HL-60/S4 treated with retinoic acid at 250 ng/mL for 4 days and 3 days (cell line): ENCODE data around the gene HBD.
"Not testable (repeated sequence)": the region's sequence is repeated elsewhere in the genome, so short reads cannot be mapped to it uniquely, and the experiment has no call there.

Source experiments
- in situ Hi-C: fragments of 300-500 bp; cut with MboI; formaldehyde crosslinking; loops from 2 replicates; pipeline ENCODE4 v1.7.0; 2022; ENCODE audit warnings: low sequenced_read_pairs

HBD gene

DNA sequence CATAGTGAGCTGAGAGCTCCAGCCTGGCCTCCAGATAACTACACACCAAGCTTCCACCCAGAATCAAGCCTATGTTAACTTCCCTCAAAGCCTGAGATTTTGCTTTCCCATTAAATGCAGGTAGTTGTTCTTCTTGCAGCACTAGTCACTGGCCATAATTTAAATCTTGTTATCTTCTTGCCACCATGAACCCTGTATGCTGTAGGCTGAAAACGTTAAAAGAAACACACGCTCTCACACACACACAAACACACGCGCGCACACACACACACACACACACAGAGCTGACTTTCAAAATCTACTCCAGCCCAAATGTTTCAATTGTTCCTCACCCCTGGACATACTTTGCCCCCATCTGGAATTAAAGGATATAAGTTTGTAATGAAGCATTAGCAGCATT, 19.2 kb upstream of the HBD start:
- in situ Hi-C loops: not testable (repeated sequence)

DNA sequence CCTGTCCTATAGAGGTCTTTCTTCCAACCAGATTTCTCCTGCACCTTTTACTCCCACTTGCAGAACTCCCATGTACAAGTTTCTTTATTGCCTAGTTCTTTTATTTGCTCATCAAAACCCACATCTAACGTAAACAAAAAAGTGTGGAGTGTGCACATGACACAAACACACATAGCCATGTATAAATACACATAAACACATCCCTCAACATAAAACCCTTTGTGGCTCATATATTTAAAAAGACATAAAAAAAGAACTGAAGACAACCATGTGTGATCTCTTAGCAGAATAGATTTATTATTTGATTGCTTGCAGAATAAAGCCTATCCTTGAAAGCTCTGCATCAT, 18.6 kb upstream of the HBD start:
- in situ Hi-C loops: no loop called here

DNA sequence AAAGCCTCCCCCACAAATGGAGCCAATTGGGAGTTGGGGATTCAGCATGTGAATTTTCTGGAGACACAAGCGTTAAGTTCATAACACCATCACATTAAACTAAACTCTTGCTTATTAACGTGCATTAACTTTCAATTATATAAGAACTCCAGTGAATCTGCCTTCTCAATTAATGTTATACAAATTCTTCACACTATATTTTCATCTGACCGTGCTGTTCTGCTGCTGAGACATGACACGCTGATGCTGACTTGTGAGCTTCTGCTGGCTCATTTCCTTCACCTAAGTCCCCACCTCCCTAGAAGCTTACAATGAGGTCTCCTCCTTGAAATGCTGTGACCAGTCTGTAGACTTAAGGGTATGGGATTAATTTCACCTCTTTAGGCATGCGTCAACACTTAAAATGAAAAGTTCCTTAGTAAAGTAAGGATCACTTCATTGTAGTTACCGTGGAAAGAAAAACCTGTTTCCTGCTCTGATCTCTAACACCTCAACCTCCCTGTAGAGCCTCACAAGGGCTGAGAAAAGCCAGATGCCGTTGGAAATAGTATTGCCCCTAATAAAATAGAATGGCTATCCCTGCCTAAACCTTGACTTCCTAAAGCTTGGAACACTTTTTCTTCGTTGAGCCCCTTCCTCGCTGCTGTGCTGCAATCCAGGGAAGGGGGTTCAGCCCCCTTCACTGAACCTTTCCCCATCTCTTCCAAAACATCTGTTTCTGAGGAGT, 18.1 kb upstream of the HBD start:
- in situ Hi-C loops: no loop called here

DNA sequence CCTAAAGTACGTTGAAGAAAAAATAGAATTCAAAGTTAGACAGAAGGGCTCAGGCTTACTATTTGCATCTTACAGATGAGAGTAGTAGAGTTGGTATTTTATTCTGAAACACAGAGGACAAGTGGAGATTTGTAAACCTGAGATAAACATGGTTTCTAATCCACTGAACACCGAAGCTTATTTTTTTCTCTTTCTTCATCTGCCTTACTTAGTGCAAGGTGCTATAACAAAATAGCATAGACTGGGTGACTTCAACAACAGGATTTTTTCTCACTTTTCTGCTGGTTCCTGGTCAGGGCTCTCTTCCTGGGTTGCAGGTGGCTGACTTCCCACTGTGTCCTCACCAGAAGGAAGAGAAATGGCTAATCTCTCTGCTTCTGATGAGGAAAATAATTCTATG, 17.5 kb upstream of the HBD start:
- in situ Hi-C loops: no loop called here

DNA sequence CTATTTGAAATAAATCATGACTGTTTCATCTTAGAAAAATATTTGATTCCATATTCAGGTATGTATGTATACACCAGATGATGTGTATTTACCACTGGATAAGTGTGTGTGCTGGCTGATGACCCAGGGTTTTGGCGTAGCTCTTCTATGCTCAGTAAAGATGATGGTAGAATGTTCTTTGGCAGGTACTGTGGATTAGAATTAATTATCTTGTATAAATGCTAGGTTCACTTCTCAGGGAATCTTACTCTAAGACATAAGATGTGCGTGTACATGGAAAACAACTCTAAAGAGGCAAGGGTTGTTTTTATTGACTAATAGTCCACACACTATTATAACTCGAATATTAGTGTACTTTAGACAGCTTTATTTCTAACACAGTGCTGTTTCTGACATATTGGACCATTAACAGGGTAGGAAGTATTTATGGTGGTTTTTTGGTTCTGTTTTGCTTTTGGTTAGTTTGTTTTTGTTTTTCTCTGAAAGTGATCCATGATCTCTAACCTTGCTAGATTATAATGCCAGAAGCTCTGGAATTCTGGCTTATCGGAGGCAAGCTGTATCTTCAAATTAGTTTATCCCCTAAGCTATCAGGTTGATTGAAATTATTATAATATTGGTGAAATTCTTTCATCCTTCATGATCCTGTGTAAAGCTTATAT, 16.4 kb upstream of the HBD start:
- in situ Hi-C loops: no loop called here

DNA sequence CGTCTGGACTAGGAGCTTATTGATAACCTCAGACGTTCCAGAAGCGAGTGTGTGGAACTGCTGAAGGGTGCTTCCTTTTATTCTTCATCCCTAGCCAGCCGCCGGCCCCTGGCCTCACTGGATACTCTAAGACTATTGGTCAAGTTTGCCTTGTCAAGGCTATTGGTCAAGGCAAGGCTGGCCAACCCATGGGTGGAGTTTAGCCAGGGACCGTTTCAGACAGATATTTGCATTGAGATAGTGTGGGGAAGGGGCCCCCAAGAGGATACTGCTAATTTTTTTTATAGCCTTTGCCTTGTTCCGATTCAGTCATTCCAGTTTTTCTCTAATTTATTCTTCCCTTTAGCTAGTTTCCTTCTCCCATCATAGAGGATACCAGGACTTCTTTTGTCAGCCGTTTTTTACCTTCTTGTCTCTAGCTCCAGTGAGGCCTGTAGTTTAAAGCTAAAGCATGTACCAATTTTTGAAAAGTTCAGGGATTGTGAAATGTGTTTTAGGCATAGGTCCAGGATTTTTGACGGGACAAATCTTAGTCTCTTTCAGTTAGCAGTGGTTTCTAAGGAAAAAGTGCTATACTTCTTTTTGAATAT, 15.6 kb upstream of the HBD start, which contains the start of gene HBG1:
Gene HBG1 (minus strand): TSS at position 51 of the 590 bp plus-strand sequence. CDS start 53 bp downstream, outside the sequence.
- in situ Hi-C loops: not testable (repeated sequence)

DNA sequence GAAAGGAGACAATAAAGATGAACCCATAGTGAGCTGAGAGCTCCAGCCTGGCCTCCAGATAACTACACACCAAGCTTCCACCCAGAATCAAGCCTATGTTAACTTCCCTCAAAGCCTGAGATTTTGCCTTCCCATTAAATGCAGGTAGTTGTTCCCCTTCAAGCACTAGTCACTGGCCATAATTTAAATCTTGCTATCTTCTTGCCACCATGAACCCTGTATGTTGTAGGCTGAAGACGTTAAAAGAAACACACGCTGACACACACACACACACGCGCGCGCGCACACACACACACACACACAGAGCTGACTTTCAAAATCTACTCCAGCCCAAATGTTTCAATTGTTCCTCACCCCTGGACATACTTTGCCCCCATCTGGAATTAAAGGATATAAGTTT, 14.2 kb upstream of the HBD start:
- in situ Hi-C loops: not testable (repeated sequence)

DNA sequence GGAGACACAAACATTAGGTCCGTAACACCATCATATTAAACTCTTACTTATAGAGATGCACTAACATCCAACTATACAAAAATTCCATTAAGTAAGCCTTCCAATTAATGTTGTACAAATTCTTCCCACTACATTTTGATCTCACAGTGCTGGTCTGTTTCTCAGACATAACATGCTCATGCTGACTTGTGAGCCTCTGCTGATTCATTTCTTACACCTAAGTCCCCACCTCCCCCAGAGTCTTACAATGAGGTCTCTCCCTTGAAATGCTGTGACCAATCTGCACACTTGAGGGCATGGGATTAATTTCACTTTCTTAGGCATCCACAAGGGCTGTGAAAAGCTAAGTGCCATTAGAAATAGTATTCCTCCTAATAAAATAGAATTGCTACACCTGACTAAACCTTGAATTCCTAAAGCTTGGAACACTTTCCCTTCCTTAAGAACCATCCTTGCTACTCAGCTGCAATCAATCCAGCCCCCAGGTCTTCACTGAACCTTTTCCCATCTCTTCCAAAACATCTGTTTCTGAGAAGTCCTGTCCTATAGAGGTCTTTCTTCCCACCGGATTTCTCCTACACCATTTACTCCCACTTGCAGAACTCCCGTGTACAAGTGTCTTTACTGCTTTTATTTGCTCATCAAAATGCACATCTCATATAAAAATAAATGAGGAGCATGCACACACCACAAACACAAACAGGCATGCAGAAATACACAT, 13.3 kb upstream of the HBD start:
- in situ Hi-C loops: no loop called here

DNA sequence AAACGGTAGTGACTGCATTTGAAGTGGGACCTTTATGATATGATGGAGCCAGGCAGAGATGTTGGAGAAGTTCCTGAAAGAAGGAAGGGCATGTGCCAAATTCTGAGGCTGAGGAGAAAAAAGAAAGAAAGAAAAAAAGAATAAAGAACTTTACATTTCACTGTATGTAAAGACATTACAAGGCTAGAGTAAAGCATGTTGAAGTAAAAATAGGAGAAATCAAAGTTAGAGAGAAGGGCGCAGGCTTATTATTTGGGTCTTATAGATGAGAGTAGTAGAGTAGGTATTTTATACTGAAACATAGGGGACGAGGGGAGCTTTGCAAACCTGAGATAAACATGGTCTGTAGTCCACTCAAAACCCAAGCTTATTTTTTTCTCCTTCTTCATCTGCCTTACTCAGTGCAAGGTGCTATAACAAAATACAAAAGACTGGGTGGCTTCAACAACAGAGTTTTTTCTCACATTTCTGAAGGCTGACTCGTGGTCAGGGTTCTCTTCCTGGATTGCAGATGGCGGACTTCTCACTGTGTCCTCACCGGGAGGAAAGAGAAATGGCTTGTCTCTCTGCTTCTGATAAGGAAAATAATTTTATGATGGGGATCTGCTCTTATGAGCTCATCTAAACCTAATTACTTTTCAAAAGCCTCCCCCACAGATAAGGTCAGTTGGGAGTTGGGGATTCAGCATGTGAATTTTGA, 12.6 kb upstream of the HBD start:
- in situ Hi-C loops: no loop called here

DNA sequence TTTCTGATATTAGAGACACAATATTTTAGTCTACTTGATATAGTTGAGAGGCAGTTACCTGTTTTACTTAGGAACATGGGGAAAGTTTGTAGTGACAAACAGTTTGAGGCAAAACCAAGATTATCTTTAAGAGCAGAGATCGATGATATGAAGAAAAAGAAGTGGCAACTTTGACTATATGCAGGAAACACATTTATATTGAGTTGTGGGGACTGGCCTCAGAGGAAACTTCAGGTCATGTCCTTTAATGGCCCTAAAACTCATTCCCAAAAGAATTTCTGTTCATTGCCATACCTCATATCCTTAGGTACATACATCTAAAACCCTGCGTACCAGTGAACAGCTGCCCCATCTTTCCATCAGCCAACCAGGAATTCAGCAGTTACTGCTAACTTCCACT, 10.9 kb upstream of the HBD start:
- in situ Hi-C loops: no loop called here

DNA sequence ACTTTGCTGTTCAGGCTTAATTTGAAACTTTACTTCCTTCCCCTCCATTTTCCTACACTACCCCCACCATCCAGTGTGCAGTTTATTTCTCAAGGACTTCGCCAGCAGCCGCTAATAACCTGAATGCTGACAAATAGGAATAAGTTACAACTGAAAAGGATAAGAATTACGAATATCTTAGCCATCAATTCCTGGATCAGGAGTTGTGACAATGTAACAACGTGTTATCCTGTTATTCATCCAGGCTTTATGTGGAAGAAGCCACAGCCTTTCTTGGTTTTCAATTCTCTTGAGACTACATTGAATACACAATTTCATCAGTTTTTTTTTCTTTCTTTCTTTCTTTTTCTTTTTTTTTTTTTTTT, 9.5 kb upstream of the HBD start:
- in situ Hi-C loops: no loop called here

DNA sequence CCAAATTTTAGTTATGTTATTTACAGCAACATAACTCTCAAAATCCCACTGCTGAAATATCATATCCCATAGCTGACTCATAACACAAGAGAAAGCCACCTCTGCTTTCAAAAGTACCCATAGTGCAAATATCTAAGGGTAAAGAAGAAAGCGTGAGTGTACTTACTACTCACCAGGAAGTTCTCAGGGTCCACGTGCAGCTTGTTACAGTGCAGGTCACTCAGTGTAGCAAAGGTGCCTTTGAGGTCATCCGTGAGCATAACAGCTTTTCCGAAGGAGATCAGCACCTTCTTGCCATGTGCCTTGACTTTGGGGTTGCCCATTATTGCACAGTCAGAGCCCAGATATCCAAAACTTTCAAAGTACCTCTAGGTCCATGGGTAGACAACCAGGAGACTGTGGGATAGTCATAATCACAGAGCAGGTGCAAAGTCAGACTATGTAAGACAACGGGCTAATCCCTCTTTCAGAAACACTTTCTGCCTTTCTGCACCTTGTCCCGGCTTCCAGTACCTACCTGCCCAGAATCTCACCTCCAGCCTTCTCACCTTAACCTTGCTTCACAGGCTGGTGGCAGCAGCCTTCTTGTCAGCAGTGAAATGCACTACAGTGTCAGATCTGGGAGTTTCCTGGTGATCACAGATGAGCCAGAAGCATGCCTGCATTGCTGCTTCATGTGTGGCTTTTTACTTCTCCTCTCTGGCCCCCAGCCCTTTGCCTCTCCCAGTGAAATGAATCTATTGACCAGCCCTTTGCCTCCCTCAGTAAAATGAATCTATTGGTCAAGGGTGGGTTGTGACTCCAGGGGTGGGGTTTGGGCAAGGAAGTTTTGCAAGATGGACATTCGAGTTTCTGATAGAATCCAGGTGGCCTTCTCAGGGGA, 8.9 kb upstream of the HBD start:
- in situ Hi-C loops: no loop called here

DNA sequence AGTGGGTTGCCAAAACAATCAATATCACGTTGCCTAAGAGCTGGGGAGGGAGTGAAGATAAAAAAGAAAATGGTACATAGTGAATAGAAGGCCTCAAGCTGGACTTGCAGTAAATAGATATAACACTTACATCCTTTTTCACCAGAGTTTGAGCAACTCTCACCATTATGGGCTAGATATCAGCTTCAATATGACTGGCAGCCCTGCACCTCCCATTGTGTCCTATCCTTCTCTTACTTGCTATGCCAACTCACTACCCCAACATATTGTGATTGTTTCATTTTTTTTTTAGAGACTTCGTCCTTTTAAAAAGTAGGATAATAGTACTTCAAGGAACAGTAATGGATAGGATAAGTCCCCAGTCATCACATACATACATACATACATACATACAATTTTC, 7.9 kb upstream of the HBD start:
- in situ Hi-C loops: no loop called here

DNA sequence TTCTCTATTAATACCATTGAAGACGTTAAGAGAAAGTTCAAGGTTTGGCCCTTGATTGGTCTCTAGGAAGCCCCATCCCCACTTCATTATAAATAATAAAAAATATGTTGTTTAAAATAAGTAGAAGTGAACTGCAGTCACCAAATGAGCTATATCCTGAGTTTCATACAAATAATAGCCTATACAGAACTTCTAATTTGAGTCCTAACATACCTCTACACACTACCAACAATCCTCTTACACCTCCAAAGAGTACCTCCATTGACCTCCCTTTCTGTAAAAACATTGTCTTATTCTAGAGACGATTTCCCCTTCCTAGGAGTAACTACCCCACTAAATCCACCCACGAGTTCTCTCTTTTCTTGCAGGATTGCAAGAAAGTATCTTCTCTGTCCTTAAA, 7.2 kb upstream of the HBD start:
- in situ Hi-C loops: no loop called here

DNA sequence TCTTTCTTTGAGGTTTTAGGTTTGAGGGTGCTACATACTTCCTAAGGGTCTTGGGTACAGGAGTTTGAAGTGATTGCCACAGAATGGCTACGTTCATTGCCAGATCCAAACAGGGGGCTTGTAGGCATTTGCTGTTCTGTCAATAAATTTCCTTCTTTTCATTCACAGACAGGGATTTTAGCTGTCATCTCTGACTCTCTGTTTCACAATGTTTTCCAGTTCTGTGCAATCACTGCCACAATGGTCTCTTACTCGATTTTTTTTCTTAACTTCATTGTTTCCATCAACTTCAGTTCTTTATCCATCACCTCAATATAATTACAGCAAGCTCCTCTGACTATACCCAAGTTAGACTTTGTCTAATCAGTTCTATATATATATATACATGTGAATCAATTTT, 6.2 kb upstream of the HBD start:
- in situ Hi-C loops: no loop called here

DNA sequence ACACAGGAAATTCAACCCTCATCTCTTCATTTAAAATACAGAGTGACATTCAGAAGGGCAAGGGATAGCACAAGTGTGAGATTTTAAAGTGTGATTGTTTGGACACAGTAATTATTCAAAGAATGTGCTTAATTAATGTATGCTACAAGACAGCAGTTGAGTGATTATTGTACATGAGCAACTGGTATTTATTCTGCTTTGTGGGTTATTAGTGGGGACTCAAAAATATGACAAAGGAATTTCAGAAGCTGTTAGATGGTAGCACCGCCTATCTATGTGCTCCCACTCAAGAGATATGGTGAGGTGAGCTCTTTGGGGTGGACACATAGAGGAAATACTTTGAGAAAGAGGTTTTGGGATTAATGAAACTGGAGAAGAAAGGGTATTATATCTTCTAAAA, 5.8 kb upstream of the HBD start:
- in situ Hi-C loops: no loop called here

DNA sequence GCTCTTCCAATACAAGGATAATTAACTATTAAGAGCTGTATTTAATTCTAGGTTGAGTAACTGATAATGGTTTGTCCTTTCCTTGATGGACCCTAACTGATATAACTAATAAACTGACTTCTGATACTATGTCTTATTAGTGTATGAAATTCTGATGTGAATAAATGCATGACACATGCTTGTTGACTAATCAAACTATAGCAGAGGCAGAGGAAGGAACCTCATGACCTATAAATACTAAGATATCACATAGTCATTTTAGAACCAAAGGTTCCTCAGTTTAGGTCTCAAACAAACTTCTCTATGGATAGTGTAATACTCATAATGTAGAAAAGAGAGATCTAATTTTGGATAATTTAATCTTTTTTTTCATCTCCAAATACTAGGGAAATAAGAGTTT, 4.8 kb upstream of the HBD start:
- in situ Hi-C loops: no loop called here

DNA sequence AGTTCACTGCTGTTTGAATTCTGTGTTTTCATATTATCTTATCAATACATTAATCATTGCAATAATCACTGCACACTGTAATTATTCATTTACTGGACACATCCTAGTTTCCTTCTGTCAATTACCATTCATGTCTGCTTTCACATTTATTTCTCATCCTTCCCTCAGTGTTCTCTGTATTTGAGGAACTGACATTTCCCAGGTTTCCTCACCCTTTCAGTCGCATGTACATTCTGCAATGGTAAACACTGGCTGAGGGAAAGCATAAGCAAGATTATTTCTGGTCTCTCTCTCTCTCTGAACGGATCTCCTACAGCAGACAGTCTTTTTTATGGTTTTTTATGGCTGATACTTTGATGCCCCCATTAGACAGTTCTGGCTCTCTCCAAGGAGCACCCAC, 4.2 kb upstream of the HBD start:
- in situ Hi-C loops: no loop called here

DNA sequence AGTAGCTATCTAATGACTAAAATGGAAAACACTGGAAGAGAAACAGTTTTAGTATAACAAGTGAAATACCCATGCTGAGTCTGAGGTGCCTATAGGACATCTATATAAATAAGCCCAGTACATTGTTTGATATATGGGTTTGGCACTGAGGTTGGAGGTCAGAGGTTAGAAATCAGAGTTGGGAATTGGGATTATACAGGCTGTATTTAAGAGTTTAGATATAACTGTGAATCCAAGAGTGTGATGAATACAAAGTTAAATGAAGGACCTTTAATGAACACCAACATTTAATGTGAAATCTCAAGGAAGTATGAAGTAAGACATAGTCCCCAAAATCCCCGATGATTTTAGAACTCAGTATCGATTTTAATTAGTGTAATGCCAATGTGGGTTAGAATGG, 3.1 kb upstream of the HBD start:
- in situ Hi-C loops: no loop called here

DNA sequence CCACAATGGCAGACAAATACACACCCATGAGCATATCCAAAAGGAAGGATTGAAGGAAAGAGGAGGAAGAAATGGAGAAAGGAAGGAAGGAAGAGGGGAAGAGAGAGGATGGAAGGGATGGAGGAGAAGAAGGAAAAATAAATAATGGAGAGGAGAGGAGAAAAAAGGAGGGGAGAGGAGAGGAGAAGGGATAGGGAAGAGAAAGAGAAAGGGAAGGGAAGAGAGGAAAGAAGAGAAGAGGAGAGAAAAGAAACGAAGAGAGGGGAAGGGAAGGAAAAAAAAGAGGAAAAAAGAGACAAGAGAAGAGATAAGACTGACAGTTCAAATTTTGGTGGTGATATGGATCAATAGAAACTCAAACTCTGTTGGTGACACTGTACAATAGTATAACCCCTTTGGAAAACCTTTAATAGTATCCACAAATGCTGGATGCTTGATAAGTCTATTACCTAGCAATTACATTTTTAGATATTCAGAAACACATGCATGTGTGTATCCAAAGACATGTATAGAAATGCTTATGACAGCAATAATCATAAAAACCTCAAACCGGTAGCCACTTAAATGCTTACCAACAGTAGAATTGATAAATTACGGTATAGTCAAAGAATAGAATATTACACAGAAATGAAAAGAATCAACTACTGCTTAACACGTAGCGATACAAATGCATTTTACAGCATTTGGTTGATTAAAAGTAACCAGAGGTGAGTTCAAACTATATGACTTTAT, 1.2 kb upstream of the HBD start:
- in situ Hi-C loops: no loop called here
